Esophagus muscularis mucosa (tissue), 4 donors: ENCODE results near the gene FAM153A.
"Not testable (repeated sequence)": the region's sequence is repeated elsewhere in the genome, so short reads cannot be mapped to it uniquely, and the experiment has no call there.

Experiments
- CTCF ChIP-seq, 3 experiments: fragments of 200-600 bp in 2 of 3; fragments of 450-650 bp in 1 of 3; sonication (generic) in 2 of 3; IDR thresholded peaks; one replicate each; pipeline ENCODE4 v1.5.1; 2017 to 2019; ENCODE audit warnings: antibody characterized with exemption in 3 of 3, mild to moderate bottlenecking in 2 of 3, moderate library complexity in 1 of 3
- EP300 ChIP-seq: sonication (generic); formaldehyde crosslinking; IDR thresholded peaks from one replicate; pipeline ENCODE4 v1.6.1; 2017; ENCODE audit warnings: antibody characterized with exemption
- POLR2AphosphoS5 ChIP-seq, 2 donors: sonication (generic); formaldehyde crosslinking; IDR thresholded peaks; one replicate each; pipeline ENCODE4 v1.6.1; 2017; ENCODE audit warnings: antibody characterized with exemption in 2 of 2

- not testable (repeated sequence) for TF ChIP-seq CTCF (IDR thresholded peaks at IDR 0.05); EP300; POLR2AphosphoS5 (IDR thresholded peaks at IDR 0.05)
Measured at GRCh38 chr5:177812160-177812743, 29.6 kb upstream of the FAM153A start.
